Calu3 (cell line): Measurements from ENCODE around the gene INSIG2. TPM values are rescaled to one million over a fixed set of nuclear protein-coding genes. Genes with fewer than 3 reads are reported as not detected.

ENCODE experiments used
- BruUV-seq: library from RNA; stranded (reverse); fragments of 400-500 nt; replicated peaks from 2 replicates; lab custom pipeline; 2021; lab: Mats Ljungman, UMichigan
- CTCF ChIA-PET: fragments of 300-600 bp; sonication (Branson Sonifier 250); formaldehyde crosslinking; loops from one replicate; lab custom pipeline; 2022; ENCODE audit warnings: antibody characterized with exemption; lab: Charles Lee
- DNase-seq: peaks from one replicate; pipeline ENCODE4 v3.0.0; 2022
- H3K27ac Mint-ChIP-seq: one replicate; pipeline ENCODE4 v1.8.0; 2022; ENCODE audit warnings: mixed read lengths; ENCODE audit not compliant: unreplicated experiment
- H3K27me3 Mint-ChIP-seq: one replicate; pipeline ENCODE4 v1.8.0; 2022; ENCODE audit warnings: mixed read lengths; ENCODE audit not compliant: unreplicated experiment
- H3K36me3 Mint-ChIP-seq: one replicate; pipeline ENCODE4 v1.8.0; 2022; ENCODE audit warnings: mild to moderate bottlenecking, moderate library complexity, mixed read lengths; ENCODE audit not compliant: insufficient read depth, unreplicated experiment
- H3K4me1 Mint-ChIP-seq: one replicate; pipeline ENCODE4 v1.8.0; 2022; ENCODE audit warnings: mild to moderate bottlenecking, low read depth, mixed read lengths; ENCODE audit not compliant: unreplicated experiment
- H3K4me3 Mint-ChIP-seq: one replicate; pipeline ENCODE4 v1.8.0; 2022; ENCODE audit warnings: mild to moderate bottlenecking, low read depth, moderate library complexity, mixed read lengths; ENCODE audit not compliant: unreplicated experiment
- H3K9me3 Mint-ChIP-seq: one replicate; pipeline ENCODE4 v1.8.0; 2022; ENCODE audit warnings: low read depth, mixed read lengths; ENCODE audit not compliant: unreplicated experiment
- intact Hi-C: fragments of 100-400 bp; cut with micrococcal nuclease; formaldehyde crosslinking; loops from one replicate; pipeline ENCODE4 v1.10.0; 2022; ENCODE audit not compliant: unreplicated experiment
- total RNA-seq: library from RNA; stranded (reverse); gene quantifications from 2 replicates; pipeline ENCODE4 v1.2.3, GENCODE V29; 2022
- TF ChIP-seq, protein P1 (sequence below): fragments of 200-600 bp; IDR thresholded peaks from one replicate; pipeline ENCODE4 v1.8.0; 2022; ENCODE audit warnings: antibody characterized with exemption; ENCODE audit not compliant: unreplicated experiment

Gene INSIG2
- total RNA-seq, 1 experiment from 2014 or later, result 67.1 TPM

DNA sequence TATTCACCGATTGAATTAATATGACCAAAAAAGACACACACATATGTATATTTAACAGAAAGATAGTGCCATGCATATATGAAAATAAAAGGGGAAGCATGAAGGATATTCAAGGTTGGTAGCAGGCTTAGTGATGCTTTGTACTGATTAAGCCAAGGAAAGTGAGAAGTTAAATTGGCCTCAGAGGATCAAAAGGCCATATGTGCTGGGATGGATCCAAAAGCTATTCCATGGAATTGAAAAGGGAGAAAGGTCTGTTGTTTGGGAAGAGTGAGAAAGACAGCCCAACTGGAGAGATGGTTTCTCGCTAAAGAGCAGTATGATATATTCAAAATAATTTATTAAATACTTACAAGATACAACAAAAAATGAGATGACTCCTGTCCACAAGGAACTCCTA, 65.9 kb downstream of the INSIG2 start:
- Mint-ChIP-seq H3K27me3 (no peaks in the 10 kb centered on the region), H3K36me3 (no peaks in the 10 kb centered on the region), H3K9me3 (peaks cover 3% of the 10 kb centered on the region), H3K27ac (no peak overlapping the region), H3K4me3 (no peak overlapping the region), H3K4me1 (peaks cover 6% of the 10 kb centered on the region)
- TF ChIP-seq, protein P1, sequence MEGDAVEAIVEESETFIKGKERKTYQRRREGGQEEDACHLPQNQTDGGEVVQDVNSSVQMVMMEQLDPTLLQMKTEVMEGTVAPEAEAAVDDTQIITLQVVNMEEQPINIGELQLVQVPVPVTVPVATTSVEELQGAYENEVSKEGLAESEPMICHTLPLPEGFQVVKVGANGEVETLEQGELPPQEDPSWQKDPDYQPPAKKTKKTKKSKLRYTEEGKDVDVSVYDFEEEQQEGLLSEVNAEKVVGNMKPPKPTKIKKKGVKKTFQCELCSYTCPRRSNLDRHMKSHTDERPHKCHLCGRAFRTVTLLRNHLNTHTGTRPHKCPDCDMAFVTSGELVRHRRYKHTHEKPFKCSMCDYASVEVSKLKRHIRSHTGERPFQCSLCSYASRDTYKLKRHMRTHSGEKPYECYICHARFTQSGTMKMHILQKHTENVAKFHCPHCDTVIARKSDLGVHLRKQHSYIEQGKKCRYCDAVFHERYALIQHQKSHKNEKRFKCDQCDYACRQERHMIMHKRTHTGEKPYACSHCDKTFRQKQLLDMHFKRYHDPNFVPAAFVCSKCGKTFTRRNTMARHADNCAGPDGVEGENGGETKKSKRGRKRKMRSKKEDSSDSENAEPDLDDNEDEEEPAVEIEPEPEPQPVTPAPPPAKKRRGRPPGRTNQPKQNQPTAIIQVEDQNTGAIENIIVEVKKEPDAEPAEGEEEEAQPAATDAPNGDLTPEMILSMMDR, result no peak
- no TSS peak for BruUV-seq
- CTCF ChIA-PET, result interaction anchor here (1.1 kb wide), 1 partner anchor 11 kb away, joined by 3 read pairs; no protein-coding TSS in a partner anchor
- intact Hi-C loops, result no loop called here
- DNase-seq, result no peak

Other genes with a start within 250 kb of the INSIG2 start
- 49.8 and 57.3 TPM in 2 replicates for gene CCDC93, start 74.4 kb upstream of the INSIG2 start, total RNA-seq